BLaER1 treated with 17β-estradiol and CSF1 and Interleukin-3, amounts not matched to agents 10 nM and 100 nM (cell line): ENCODE data around the gene ERGIC1.

Source experiments
- H3K27ac ChIP-seq, 11 experiments: shearing (Covaris generic); formaldehyde crosslinking; 2 replicates each; pipeline ENCODE4 v1.8.1; 2022
- H3K27me3 ChIP-seq, 11 experiments: shearing (Covaris generic); formaldehyde crosslinking; 2 replicates each; pipeline ENCODE4 v1.8.1; 2022
- H3K36me3 ChIP-seq, 11 experiments: shearing (Covaris generic); formaldehyde crosslinking; 2 replicates each; pipeline ENCODE4 v1.8.1; 2022
- H3K4me1 ChIP-seq, 10 experiments: shearing (Covaris generic); formaldehyde crosslinking; 2 replicates each; pipeline ENCODE4 v1.8.1; 2022
- H3K4me2 ChIP-seq, 11 experiments: shearing (Covaris generic); formaldehyde crosslinking; 2 replicates each; pipeline ENCODE4 v1.8.1; 2022
- H3K4me3 ChIP-seq, 10 experiments: shearing (Covaris generic); formaldehyde crosslinking; 2 replicates each; pipeline ENCODE4 v1.8.1; 2022
- H3K9ac ChIP-seq, 11 experiments: shearing (Covaris generic); formaldehyde crosslinking; 2 replicates each; pipeline ENCODE4 v1.8.1; 2022
- H3K9me3 ChIP-seq, 11 experiments: shearing (Covaris generic); formaldehyde crosslinking; replicated peaks in 1 of 11; 2 replicates each; pipeline ENCODE4 v1.8.1; 2022
- H4K20me1 ChIP-seq, 11 experiments: shearing (Covaris generic); formaldehyde crosslinking; 2 replicates each; pipeline ENCODE4 v1.8.1; 2022
- Cebpa-rat ChIP-seq, 11 experiments: shearing (Covaris generic); IDR thresholded peaks; 2 replicates each; pipeline ENCODE4 v1.8.1; 2022

ERGIC1 gene

GRCh38 chr5:172911976-172912375, 77.9 kb downstream of the ERGIC1 start:
- Histone ChIP-seq H3K9me3 (no peaks in the 10 kb centered on the region), H3K9ac (peak overlapping the region in 5 of 11 experiments; percentile 34 to 74 (median 61); a peak in 6 of 22 replicates)

GRCh38 chr5:172913117-172913850, 79.2 kb downstream of the ERGIC1 start:
- H4K20me1 ChIP-seq: peaks cover 0 to 32% (median 0%) of the 10 kb centered on the region in 11 experiments; a peak in 3 of 22 replicates
- no peaks in the 10 kb centered on the region for H3K27me3 ChIP-seq
- no peak for TF ChIP-seq Cebpa-rat (IDR thresholded peaks at IDR 0.05)
- no peak overlapping the region for H3K27ac ChIP-seq
- peaks cover 48 to 96% (median 70%) of the 10 kb centered on the region in 11 experiments for H3K36me3 ChIP-seq
- no peak overlapping the region for H3K4me2 ChIP-seq
- H3K4me3 ChIP-seq: no peak overlapping the region
- no peaks in the 10 kb centered on the region for H3K9me3 ChIP-seq
- peaks cover 22 to 59% (median 46%) of the 10 kb centered on the region in 10 experiments for H3K4me1 ChIP-seq
- no peak overlapping the region for H3K9ac ChIP-seq

More at GRCh38 chr5:172911976-172912375, 77.9 kb downstream of the ERGIC1 start:
- H3K4me2 ChIP-seq: peak overlapping the region in 6 of 11 experiments; percentile 69 to 79 (median 76); a peak in 10 of 22 replicates
- H3K4me1 ChIP-seq: peaks cover 15 to 51% (median 33%) of the 10 kb centered on the region in 10 experiments
- peaks cover 44 to 91% (median 62%) of the 10 kb centered on the region in 11 experiments for H3K36me3 ChIP-seq
- no peak for TF ChIP-seq Cebpa-rat (IDR thresholded peaks at IDR 0.05)
- no peaks in the 10 kb centered on the region for H3K27me3 ChIP-seq
- peaks cover 0 to 25% (median 0%) of the 10 kb centered on the region in 11 experiments; a peak in 3 of 22 replicates for H4K20me1 ChIP-seq
- peak overlapping the region in 8 of 11 experiments; percentile 55 to 73 (median 66); a peak in 11 of 22 replicates for H3K27ac ChIP-seq
- no peak overlapping the region for H3K4me3 ChIP-seq

GRCh38 chr5:172915514-172915913, 81.5 kb downstream of the ERGIC1 start:
- Histone ChIP-seq H3K9ac (peak overlapping the region in 3 of 11 experiments; percentile 10 to 29 (median 22); a peak in 3 of 22 replicates), H3K9me3 (no peaks in the 10 kb centered on the region), H3K36me3 (peaks cover 50 to 100% (median 80%) of the 10 kb centered on the region in 11 experiments), H3K27ac (peak overlapping the region in 3 of 11 experiments; percentile 30 to 38 (median 38); a peak in 2 of 22 replicates), H3K4me3 (no peak overlapping the region), H4K20me1 (peaks cover 0 to 42% (median 0%) of the 10 kb centered on the region in 11 experiments; a peak in 3 of 22 replicates), H3K27me3 (no peaks in the 10 kb centered on the region), H3K4me2 (peak overlapping the region in 2 of 11 experiments; percentile 69 to 72; a peak in 4 of 22 replicates), H3K4me1 (peaks cover 30 to 76% (median 64%) of the 10 kb centered on the region in 10 experiments)
- no peak for TF ChIP-seq Cebpa-rat (IDR thresholded peaks at IDR 0.05)

GRCh38 chr5:172918421-172919371, 84.6 kb downstream of the ERGIC1 start:
- Histone ChIP-seq H3K27ac (peak overlapping the region in 8 of 11 experiments; percentile 18 to 56 (median 50); a peak in 14 of 22 replicates), H3K27me3 (no peaks in the 10 kb centered on the region), H4K20me1 (peaks cover 0 to 42% (median 0%) of the 10 kb centered on the region in 11 experiments; a peak in 3 of 22 replicates), H3K4me1 (peaks cover 15 to 66% (median 50%) of the 10 kb centered on the region in 10 experiments), H3K4me3 (peak overlapping the region in 1 of 10 experiments; percentile 36; a peak in 1 of 20 replicates), H3K4me2 (peak overlapping the region; percentile 46 to 86 (median 76)), H3K9me3 (no peaks in the 10 kb centered on the region), H3K9ac (peak overlapping the region in 8 of 11 experiments; percentile 0 to 57 (median 34); a peak in 13 of 22 replicates), H3K36me3 (peaks cover 46 to 96% (median 86%) of the 10 kb centered on the region in 11 experiments)
- no peak for TF ChIP-seq Cebpa-rat (IDR thresholded peaks at IDR 0.05)

GRCh38 chr5:172919525-172920446, 85.7 kb downstream of the ERGIC1 start:
- Histone ChIP-seq H3K9ac (peak overlapping the region in 2 of 11 experiments; percentile 43 to 52; a peak in 4 of 22 replicates), H4K20me1 (peaks cover 0 to 42% (median 0%) of the 10 kb centered on the region in 11 experiments; a peak in 3 of 22 replicates), H3K4me1 (peaks cover 15 to 61% (median 53%) of the 10 kb centered on the region in 10 experiments), H3K4me2 (peak overlapping the region in 5 of 11 experiments; percentile 72 to 86 (median 84); a peak in 5 of 22 replicates), H3K4me3 (no peak overlapping the region), H3K27me3 (no peaks in the 10 kb centered on the region), H3K9me3 (no peaks in the 10 kb centered on the region), H3K36me3 (peaks cover 35 to 96% (median 86%) of the 10 kb centered on the region in 11 experiments), H3K27ac (peak overlapping the region in 6 of 11 experiments; percentile 7 to 50 (median 28); a peak in 10 of 22 replicates)
- TF ChIP-seq Cebpa-rat (IDR thresholded peaks at IDR 0.05): no peak

- Histone ChIP-seq H3K4me2 (0 out of 22 replicates have a peak overlapping the region, but pooled peaks of 1 of the 11 experiments have one; percentile 4), H3K36me3 (peaks cover 29 to 96% (median 82%) of the 10 kb centered on the region in 11 experiments), H3K27ac (peak overlapping the region in 6 of 11 experiments; percentile 7 to 50 (median 28); a peak in 9 of 22 replicates), H3K9me3 (no peaks in the 10 kb centered on the region), H3K4me1 (peaks cover 15 to 63% (median 53%) of the 10 kb centered on the region in 10 experiments), H3K9ac (peak overlapping the region in 2 of 11 experiments; percentile 43 to 52; a peak in 4 of 22 replicates), H3K27me3 (no peaks in the 10 kb centered on the region), H3K4me3 (no peak overlapping the region), H4K20me1 (peaks cover 0 to 38% (median 0%) of the 10 kb centered on the region in 11 experiments; a peak in 3 of 22 replicates)
- TF ChIP-seq Cebpa-rat (IDR thresholded peaks at IDR 0.05): no peak
Observed at GRCh38 chr5:172920447-172920849, 86.4 kb downstream of the ERGIC1 start.

- TF ChIP-seq Cebpa-rat (IDR thresholded peaks at IDR 0.05): no peak
- 0 out of 22 replicates have a peak overlapping the region, but pooled peaks of 1 of the 11 experiments have one; percentile 6 for H3K9ac ChIP-seq
- peaks cover 23 to 96% (median 82%) of the 10 kb centered on the region in 11 experiments for H3K36me3 ChIP-seq
- H4K20me1 ChIP-seq: peaks cover 0 to 35% (median 0%) of the 10 kb centered on the region in 11 experiments; a peak in 3 of 22 replicates
- no peaks in the 10 kb centered on the region for H3K27me3 ChIP-seq
- no peaks in the 10 kb centered on the region for H3K9me3 ChIP-seq
- peak overlapping the region in 1 of 11 experiments; percentile 7; a peak in 1 of 22 replicates for H3K27ac ChIP-seq
- H3K4me3 ChIP-seq: no peak overlapping the region
- no peak overlapping the region for H3K4me2 ChIP-seq
- H3K4me1 ChIP-seq: peaks cover 15 to 62% (median 49%) of the 10 kb centered on the region in 10 experiments
Observed at GRCh38 chr5:172920995-172921394, 86.9 kb downstream of the ERGIC1 start.
